Liver (tissue), 9 donors: Measurements from ENCODE around the gene INPP4B. TPM values are rescaled to one million over a fixed set of nuclear protein-coding genes. Genes with fewer than 3 reads are reported as not detected.

Source experiments
- DNase-seq: peaks from one replicate; pipeline ENCODE4 v3.0.0-alpha.2; 2017; ENCODE audit warnings: low spot score
- H3K27ac ChIP-seq, 2 donors: one replicate each; pipeline ENCODE4 v1.7.0; 2013; ENCODE audit warnings: inconsistent platforms in 2 of 2, low read length in 2 of 2, control low read depth in 1 of 2, low read depth in 1 of 2, mild to moderate bottlenecking in 1 of 2
- H3K27me3 ChIP-seq, 4 donors: one replicate each; pipeline versions ENCODE4 v1.6.1 to v1.7.0; 2013; ENCODE audit warnings: low read length in 3 of 4, inconsistent platforms in 1 of 4, mild to moderate bottlenecking in 1 of 4, moderate library complexity in 1 of 4; ENCODE audit not compliant: control insufficient read depth in 4 of 4, insufficient read depth in 4 of 4
- H3K36me3 ChIP-seq, 4 donors: one replicate each; pipeline versions ENCODE4 v1.6.1 to v1.7.0; 2013; ENCODE audit warnings: low read length in 3 of 4, mild to moderate bottlenecking in 3 of 4, low read depth in 1 of 4, moderate library complexity in 1 of 4; ENCODE audit not compliant: control insufficient read depth in 4 of 4, insufficient read depth in 3 of 4
- H3K4me1 ChIP-seq, 4 donors: one replicate each; pipeline versions ENCODE4 v1.6.1 to v1.7.0; 2013; ENCODE audit warnings: low read length in 3 of 4, mild to moderate bottlenecking in 3 of 4, moderate library complexity in 1 of 4; ENCODE audit not compliant: control insufficient read depth in 4 of 4, insufficient read depth in 4 of 4
- H3K4me3 ChIP-seq, 3 donors: one replicate each; pipeline versions ENCODE4 v1.6.1 to v1.7.0; 2013; ENCODE audit warnings: low read length in 3 of 3, control low read depth in 1 of 3, low read depth in 1 of 3, mild to moderate bottlenecking in 1 of 3
- H3K9ac ChIP-seq, 2 donors: one replicate each; pipeline ENCODE4 v1.7.0; 2013; ENCODE audit warnings: low read length in 2 of 2, mild to moderate bottlenecking in 2 of 2, moderate library complexity in 2 of 2, control low read depth in 1 of 2, low read depth in 1 of 2
- H3K9me3 ChIP-seq, 4 donors: one replicate each; pipeline versions ENCODE4 v1.6.1 to v1.7.0; 2013; ENCODE audit warnings: low read length in 3 of 4; ENCODE audit not compliant: control insufficient read depth in 4 of 4
- EGR1 ChIP-seq, 2 donors: IDR thresholded peaks; 2 replicates each; pipeline ENCODE4 v1.6.1; 2016 to 2018; ENCODE audit warnings: antibody characterized with exemption in 2 of 2, low read depth in 2 of 2
- FOXA1 ChIP-seq: IDR thresholded peaks from 2 replicates; pipeline ENCODE4 v1.6.1; 2016; ENCODE audit warnings: antibody characterized with exemption
- SP1 ChIP-seq: IDR thresholded peaks from 2 replicates; pipeline ENCODE4 v1.6.1; 2018; ENCODE audit warnings: antibody characterized with exemption, mild to moderate bottlenecking
- WGBS: extraction: QIAGEN DNeasy Blood & Tissue Kit; methylation state at CpG from one replicate; pipeline ENCODE4 v1.1.7; 2013; 5-methylcytosine and 5-hydroxymethylcytosine counted together
- polyA plus RNA-seq, 2 donors: library from polyadenylated mRNA; stranded (reverse) in 1 of 2; unstranded in 1 of 2; fragments of 200-250 nt in 1 of 2; fragments of >200 nt in 1 of 2; fragmentation: Nextera tagmentation in 1 of 2; extraction: Ambion mirVana in 1 of 2; gene quantifications; one replicate each; pipeline versions ENCODE4 v1.2.1 to v1.2.3, GENCODE V29; 2013 to 2015
- total RNA-seq, 2 donors: library from RNA; depleted of rRNA; stranded (reverse); fragments of >200 nt; gene quantifications; one replicate each; pipeline ENCODE4 v1.2.3, GENCODE V29; 2014
- TF ChIP-seq, protein P1 (sequence below): IDR thresholded peaks from 2 replicates; pipeline ENCODE4 v1.6.1; 2016; ENCODE audit warnings: antibody characterized with exemption
- TF ChIP-seq, protein P2 (sequence below): fragments of 150-350 bp; IDR thresholded peaks from 2 replicates; pipeline ENCODE4 v1.5.1; 2017; ENCODE audit warnings: improper control_type of control experiment, low read depth, low read length; ENCODE audit not compliant: missing input control
- donor health status: healthy.
- donor health status: healthy.
- donor health status: healthy.
- donor health status: healthy.
- donor health status: healthy.

The INPP4B gene
- total and polyA plus RNA-seq, 4 donors = 0.43 to 2.8 (median 1.6) TPM

- H3K9me3 ChIP-seq = no peaks in the 10 kb centered on the region
- DNase-seq = no peak
- 64% methylated on average over 3 of the region's 3 CpGs for WGBS
- H3K36me3 ChIP-seq = no peaks in the 10 kb centered on the region
- no peak overlapping the region for H3K9ac ChIP-seq
- H3K27ac ChIP-seq = no peak overlapping the region
- H3K4me1 ChIP-seq = no peaks in the 10 kb centered on the region
- H3K27me3 ChIP-seq = no peaks in the 10 kb centered on the region
- no peak overlapping the region for H3K4me3 ChIP-seq
- no peak for TF ChIP-seq EGR1 (IDR thresholded peaks at IDR 0.05; ENCODE audit: low read depth in 2 of 2)
- TF ChIP-seq, protein P1, sequence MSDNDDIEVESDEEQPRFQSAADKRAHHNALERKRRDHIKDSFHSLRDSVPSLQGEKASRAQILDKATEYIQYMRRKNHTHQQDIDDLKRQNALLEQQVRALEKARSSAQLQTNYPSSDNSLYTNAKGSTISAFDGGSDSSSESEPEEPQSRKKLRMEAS = no peak
- TF ChIP-seq, protein P2, sequence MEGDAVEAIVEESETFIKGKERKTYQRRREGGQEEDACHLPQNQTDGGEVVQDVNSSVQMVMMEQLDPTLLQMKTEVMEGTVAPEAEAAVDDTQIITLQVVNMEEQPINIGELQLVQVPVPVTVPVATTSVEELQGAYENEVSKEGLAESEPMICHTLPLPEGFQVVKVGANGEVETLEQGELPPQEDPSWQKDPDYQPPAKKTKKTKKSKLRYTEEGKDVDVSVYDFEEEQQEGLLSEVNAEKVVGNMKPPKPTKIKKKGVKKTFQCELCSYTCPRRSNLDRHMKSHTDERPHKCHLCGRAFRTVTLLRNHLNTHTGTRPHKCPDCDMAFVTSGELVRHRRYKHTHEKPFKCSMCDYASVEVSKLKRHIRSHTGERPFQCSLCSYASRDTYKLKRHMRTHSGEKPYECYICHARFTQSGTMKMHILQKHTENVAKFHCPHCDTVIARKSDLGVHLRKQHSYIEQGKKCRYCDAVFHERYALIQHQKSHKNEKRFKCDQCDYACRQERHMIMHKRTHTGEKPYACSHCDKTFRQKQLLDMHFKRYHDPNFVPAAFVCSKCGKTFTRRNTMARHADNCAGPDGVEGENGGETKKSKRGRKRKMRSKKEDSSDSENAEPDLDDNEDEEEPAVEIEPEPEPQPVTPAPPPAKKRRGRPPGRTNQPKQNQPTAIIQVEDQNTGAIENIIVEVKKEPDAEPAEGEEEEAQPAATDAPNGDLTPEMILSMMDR = no peak
- no peak for TF ChIP-seq SP1
- no peak for TF ChIP-seq FOXA1
These were observed 868.7 kb downstream of the INPP4B start for GRCh38 chr4:141977433-141977832.
